Smooth muscle cell (in vitro differentiated cells): ENCODE measurements around the gene ZNF571. TPM values are rescaled to one million over a fixed set of nuclear protein-coding genes. Genes with fewer than 3 reads are reported as not detected.

ENCODE experiments used
- DNase-seq: peaks from one replicate; lab custom pipeline; 2025; ENCODE audit not compliant: unreplicated experiment; lab: John Stamatoyannopoulos, UW
- H2AFZ ChIP-seq: fragments of 200-600 bp; sonication (generic); 2 replicates; pipeline ENCODE4 v1.6.0; 2016; ENCODE audit warnings: antibody characterized with exemption, low read depth, mild to moderate bottlenecking
- H3F3A ChIP-seq: fragments of 200-600 bp; sonication (generic); 2 replicates; pipeline ENCODE4 v1.6.0; 2017; ENCODE audit warnings: antibody characterized with exemption, low read depth
- H3K27ac ChIP-seq: fragments of 200-600 bp; sonication (generic); 2 replicates; pipeline ENCODE4 v1.5.1; 2016; ENCODE audit warnings: low read depth, mild to moderate bottlenecking
- H3K27me3 ChIP-seq: fragments of 200-600 bp; sonication (generic); 2 replicates; pipeline ENCODE4 v1.6.1; 2016; ENCODE audit warnings: low read depth, mild to moderate bottlenecking
- H3K36me3 ChIP-seq: fragments of 200-600 bp; sonication (generic); 2 replicates; pipeline ENCODE4 v1.5.1; 2016; ENCODE audit warnings: low read depth
- H3K4me1 ChIP-seq: fragments of 200-600 bp; sonication (generic); 2 replicates; pipeline ENCODE4 v1.5.1; 2016; ENCODE audit warnings: low read depth
- H3K4me2 ChIP-seq: fragments of 200-600 bp; sonication (generic); 2 replicates; pipeline ENCODE4 v1.6.0; 2016; ENCODE audit warnings: mild to moderate bottlenecking
- H3K4me3 ChIP-seq: fragments of 200-600 bp; sonication (generic); 2 replicates; pipeline ENCODE4 v1.5.1; 2016; ENCODE audit warnings: mild to moderate bottlenecking
- H3K79me2 ChIP-seq: fragments of 200-600 bp; sonication (generic); 2 replicates; pipeline ENCODE4 v1.6.0; 2016; ENCODE audit warnings: low read depth, mild to moderate bottlenecking
- H3K9ac ChIP-seq: fragments of 200-600 bp; sonication (generic); 2 replicates; pipeline ENCODE4 v1.6.0; 2016; ENCODE audit warnings: low read depth
- H3K9me3 ChIP-seq: fragments of 200-600 bp; sonication (generic); replicated peaks from 2 replicates; pipeline ENCODE4 v1.5.1; 2016; ENCODE audit warnings: low read depth
- H4K20me1 ChIP-seq: fragments of 200-600 bp; sonication (generic); 2 replicates; pipeline ENCODE4 v1.6.0; 2016; ENCODE audit warnings: low read depth
- WGBS: methylation state at CpG from one replicate; pipeline ENCODE4 v1.1.7; 2016; ENCODE audit warnings: low lambda C conversion rate; 5-methylcytosine and 5-hydroxymethylcytosine counted together
- polyA plus RNA-seq: library from polyadenylated mRNA; unstranded; fragments of >200 nt; fragmentation: Nextera tagmentation; extraction: Ambion mirVana; gene quantifications from 2 replicates; pipeline ENCODE4 v1.2.1, GENCODE V29; 2016
- total RNA-seq: library from RNA; depleted of rRNA; stranded (reverse); fragments of >200 nt; gene quantifications from 2 replicates; pipeline ENCODE4 v1.2.3, GENCODE V29; 2014
- TF ChIP-seq, protein P1 (sequence below): fragments of 200-600 bp; sonication (generic); IDR thresholded peaks from 2 replicates; pipeline ENCODE4 v1.5.1; 2017; ENCODE audit warnings: borderline replicate concordance, mild to moderate bottlenecking, antibody characterized with exemption; ENCODE audit not compliant: insufficient read depth, poor library complexity, severe bottlenecking

The ZNF571 gene
- total and polyA plus RNA-seq, 2 experiments from 2014 or later, result 2.8 to 5.1 TPM

DNA sequence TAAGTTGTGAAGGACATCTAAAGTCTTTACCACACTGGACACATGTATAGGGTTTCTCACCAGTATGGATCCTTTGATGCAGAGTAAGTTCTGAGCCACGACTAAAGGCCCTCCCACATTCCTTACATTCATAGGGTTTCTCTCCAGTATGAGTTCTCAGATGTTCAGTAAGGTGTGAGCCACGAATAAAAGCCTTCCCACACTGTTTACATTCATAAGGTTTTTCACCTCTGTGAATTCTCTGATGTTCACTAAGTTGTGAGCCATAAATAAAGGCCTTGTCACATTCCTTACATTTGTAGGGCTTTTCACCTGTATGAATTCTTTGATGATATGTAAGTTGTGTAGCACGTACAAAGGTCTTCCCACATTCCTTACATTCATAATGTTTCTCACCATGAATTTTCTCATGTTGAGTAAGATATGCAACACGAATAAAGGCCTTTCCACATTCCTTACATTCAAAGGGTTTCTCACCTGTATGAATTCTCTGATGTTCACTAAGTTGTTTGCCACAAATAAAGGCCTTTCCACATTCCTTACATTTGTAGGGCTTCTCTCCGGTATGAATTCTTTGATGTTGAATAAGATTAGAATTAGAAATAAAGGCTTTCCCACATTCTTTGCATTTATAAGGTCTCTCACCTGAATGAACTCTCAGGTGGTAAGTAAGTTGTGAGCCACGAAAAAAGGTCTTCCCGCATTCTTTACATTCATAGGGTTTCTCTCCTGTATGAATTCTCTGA is 29.8 kb downstream of the ZNF571 start:
- Histone ChIP-seq H3K4me1 (no peaks in the 10 kb centered on the region), H3F3A (no peaks in the 10 kb centered on the region), H3K4me2 (no peak overlapping the region), H3K27me3 (no peaks in the 10 kb centered on the region), H3K4me3 (no peak overlapping the region), H3K36me3 (peaks cover 67% of the 10 kb centered on the region), H3K9me3 (peaks cover 86% of the 10 kb centered on the region), H3K9ac (no peak overlapping the region), H3K79me2 (no peaks in the 10 kb centered on the region), H3K27ac (no peak overlapping the region), H4K20me1 (no peaks in the 10 kb centered on the region), H2AFZ (no peak overlapping the region)
- DNase-seq, result no peak
- TF ChIP-seq, protein P1, sequence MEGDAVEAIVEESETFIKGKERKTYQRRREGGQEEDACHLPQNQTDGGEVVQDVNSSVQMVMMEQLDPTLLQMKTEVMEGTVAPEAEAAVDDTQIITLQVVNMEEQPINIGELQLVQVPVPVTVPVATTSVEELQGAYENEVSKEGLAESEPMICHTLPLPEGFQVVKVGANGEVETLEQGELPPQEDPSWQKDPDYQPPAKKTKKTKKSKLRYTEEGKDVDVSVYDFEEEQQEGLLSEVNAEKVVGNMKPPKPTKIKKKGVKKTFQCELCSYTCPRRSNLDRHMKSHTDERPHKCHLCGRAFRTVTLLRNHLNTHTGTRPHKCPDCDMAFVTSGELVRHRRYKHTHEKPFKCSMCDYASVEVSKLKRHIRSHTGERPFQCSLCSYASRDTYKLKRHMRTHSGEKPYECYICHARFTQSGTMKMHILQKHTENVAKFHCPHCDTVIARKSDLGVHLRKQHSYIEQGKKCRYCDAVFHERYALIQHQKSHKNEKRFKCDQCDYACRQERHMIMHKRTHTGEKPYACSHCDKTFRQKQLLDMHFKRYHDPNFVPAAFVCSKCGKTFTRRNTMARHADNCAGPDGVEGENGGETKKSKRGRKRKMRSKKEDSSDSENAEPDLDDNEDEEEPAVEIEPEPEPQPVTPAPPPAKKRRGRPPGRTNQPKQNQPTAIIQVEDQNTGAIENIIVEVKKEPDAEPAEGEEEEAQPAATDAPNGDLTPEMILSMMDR, result no peak
- WGBS, result 91% methylated on average over 7 of the region's 7 CpGs

DNA sequence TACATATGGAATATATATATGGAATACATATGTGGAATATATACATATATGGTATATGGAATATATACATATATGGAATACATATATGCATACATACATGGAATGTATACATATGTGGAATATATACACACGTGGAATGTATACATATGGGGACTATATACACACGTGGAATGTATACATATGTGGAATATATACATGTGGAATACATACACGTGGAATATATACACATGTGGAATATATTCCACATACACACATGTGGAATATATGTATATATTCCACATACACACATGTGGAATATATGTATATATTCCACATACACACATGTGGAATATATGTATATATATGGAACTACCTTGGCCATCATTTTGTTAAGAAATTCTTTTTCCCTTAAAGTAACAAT is 31.1 kb downstream of the ZNF571 start:
- Histone ChIP-seq H3K4me3 (no peak overlapping the region), H2AFZ (no peak overlapping the region), H3K79me2 (no peaks in the 10 kb centered on the region), H3K4me2 (no peak overlapping the region), H3F3A (no peaks in the 10 kb centered on the region), H3K36me3 (peaks cover 64% of the 10 kb centered on the region), H3K4me1 (no peaks in the 10 kb centered on the region), H3K27me3 (no peaks in the 10 kb centered on the region), H4K20me1 (no peaks in the 10 kb centered on the region), H3K9me3 (peaks cover 92% of the 10 kb centered on the region), H3K27ac (no peak overlapping the region), H3K9ac (no peak overlapping the region)
- no peak for DNase-seq
- 93% methylated on average over 3 of the region's 3 CpGs for WGBS
- TF ChIP-seq, protein P1, result no peak

DNA sequence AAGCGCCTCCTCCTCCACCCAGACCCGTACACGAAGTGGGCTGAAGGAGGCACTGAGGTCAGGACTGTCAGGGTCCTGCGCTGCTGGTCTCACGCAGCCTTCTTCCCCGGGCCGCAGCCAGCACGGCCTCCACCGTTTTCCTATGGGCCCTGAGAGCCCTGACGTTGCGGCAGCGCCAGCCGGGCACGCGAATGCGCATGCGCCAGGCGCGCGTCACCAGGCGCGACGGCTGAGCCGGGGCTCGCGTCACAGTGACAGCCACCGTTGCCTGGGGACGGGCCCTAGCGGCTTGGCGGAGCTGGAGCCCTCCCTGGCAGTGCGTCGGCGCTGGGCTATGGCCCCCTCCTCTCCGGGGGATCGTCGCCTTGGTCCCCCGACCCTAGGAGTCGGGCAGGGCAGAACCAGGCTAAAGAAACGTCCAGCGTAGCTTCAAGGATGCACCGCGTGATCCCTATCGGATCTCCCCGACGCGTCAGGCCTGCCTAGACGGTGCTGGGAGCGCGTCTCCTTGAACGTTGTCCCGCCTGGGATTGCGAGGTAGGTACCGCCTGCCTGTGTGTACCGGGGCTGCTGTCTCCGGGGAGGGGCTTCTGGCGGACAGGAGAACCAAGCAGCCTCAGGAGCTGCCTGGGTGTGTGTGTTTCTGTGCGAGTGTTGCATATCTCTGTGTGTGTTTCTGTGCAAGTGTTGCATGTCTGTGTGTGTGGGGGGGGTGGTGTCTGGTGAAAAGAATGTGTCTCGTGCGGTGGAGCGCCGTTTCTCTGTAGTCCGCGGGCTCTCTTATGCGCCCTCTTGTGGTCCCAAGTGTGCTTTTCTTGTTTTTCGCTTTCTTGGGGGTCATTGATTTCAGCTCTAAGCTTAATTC is 43.2 kb downstream of the ZNF571 start:
- DNase-seq, result no peak
- Histone ChIP-seq H3K4me3 (no peak overlapping the region), H3K27me3 (no peaks in the 10 kb centered on the region), H3K9me3 (peaks cover 23% of the 10 kb centered on the region), H3K4me1 (no peaks in the 10 kb centered on the region), H4K20me1 (no peaks in the 10 kb centered on the region), H3K36me3 (no peaks in the 10 kb centered on the region), H3K79me2 (no peaks in the 10 kb centered on the region), H3K9ac (no peak overlapping the region), H3K4me2 (no peak overlapping the region), H2AFZ (no peak overlapping the region), H3F3A (no peaks in the 10 kb centered on the region), H3K27ac (no peak overlapping the region)
- TF ChIP-seq, protein P1, result no peak
- WGBS, result 95% methylated on average over 50 of the region's 65 CpGs
